CD14-positive monocyte (primary cell): ENCODE data around the gene AKAP9. TPM values are rescaled to one million over a fixed set of nuclear protein-coding genes. Genes with fewer than 3 reads are reported as not detected.

Experiments used
- DNase-seq, 3 donors: peaks; one replicate each; pipeline ENCODE4 v3.0.0-alpha.2; 2011 to 2022
- H2AFZ ChIP-seq: 2 replicates; pipeline ENCODE4 v1.6.0; 2012; ENCODE audit warnings: mild to moderate bottlenecking, low read depth, low read length, inconsistent platforms; ENCODE audit not compliant: insufficient read depth, poor library complexity, severe bottlenecking
- H3K27ac ChIP-seq, 2 donors: 1 replicate in 1 of 2; 2 replicates in 1 of 2; pipeline ENCODE4 v1.5.1; 2012 to 2013; ENCODE audit warnings: low read length in 2 of 2, control low read depth in 1 of 2, inconsistent platforms in 1 of 2, low read depth in 1 of 2, mild to moderate bottlenecking in 1 of 2
- H3K27me3 ChIP-seq, 2 donors: one replicate each; pipeline versions ENCODE4 v1.6.0 to v1.6.1; 2011 to 2013; ENCODE audit warnings: low read length in 2 of 2; ENCODE audit not compliant: control insufficient read depth in 2 of 2, insufficient read depth in 2 of 2
- H3K36me3 ChIP-seq, 2 donors: replicated peaks in 1 of 2; 1 replicate in 1 of 2; 2 replicates in 1 of 2; pipeline versions ENCODE4 v1.5.1 to v1.6.1; 2012 to 2013; ENCODE audit warnings: low read length in 2 of 2, control low read depth in 1 of 2, inconsistent platforms in 1 of 2, mild to moderate bottlenecking in 1 of 2; ENCODE audit not compliant: insufficient read depth in 2 of 2, control insufficient read depth in 1 of 2
- H3K4me1 ChIP-seq, 2 donors: 1 replicate in 1 of 2; 2 replicates in 1 of 2; pipeline versions ENCODE4 v1.5.1 to v1.6.1; 2012 to 2013; ENCODE audit warnings: low read length in 2 of 2, control low read depth in 1 of 2, inconsistent platforms in 1 of 2, mild to moderate bottlenecking in 1 of 2, moderate library complexity in 1 of 2; ENCODE audit not compliant: insufficient read depth in 2 of 2, control insufficient read depth in 1 of 2
- H3K4me2 ChIP-seq: replicated peaks from 2 replicates; pipeline ENCODE3; 2012; ENCODE audit warnings: low read length, moderate library complexity, mild to moderate bottlenecking; ENCODE audit not compliant: poor library complexity, severe bottlenecking; ENCODE audit errors: extremely low read depth
- H3K4me3 ChIP-seq, 3 experiments: fragments of 200-600 bp in 1 of 3; sonication (generic) in 1 of 3; replicated peaks in 1 of 3; 1 replicate in 2 of 3; 2 replicates in 1 of 3; pipeline ENCODE4 v1.5.1; 2011 to 2013; ENCODE audit warnings: low read length in 3 of 3, mild to moderate bottlenecking in 3 of 3, control low read depth in 2 of 3, low read depth in 2 of 3, inconsistent platforms in 1 of 3, moderate library complexity in 1 of 3
- H3K79me2 ChIP-seq: 2 replicates; pipeline ENCODE4 v1.6.0; 2012; ENCODE audit warnings: mild to moderate bottlenecking, control low read depth, inconsistent platforms, low read length, moderate library complexity; ENCODE audit not compliant: insufficient read depth
- H3K9ac ChIP-seq: 2 replicates; pipeline ENCODE4 v1.6.0; 2017; ENCODE audit warnings: low read length, mild to moderate bottlenecking; ENCODE audit not compliant: insufficient read depth, poor library complexity, severe bottlenecking
- H3K9me3 ChIP-seq, 2 donors: replicated peaks in 1 of 2; 1 replicate in 1 of 2; 2 replicates in 1 of 2; pipeline versions ENCODE4 v1.5.1 to v1.6.1; 2012 to 2013; ENCODE audit warnings: low read length in 2 of 2, control low read depth in 1 of 2; ENCODE audit not compliant: control insufficient read depth in 1 of 2, insufficient read depth in 1 of 2
- H4K20me1 ChIP-seq: 2 replicates; pipeline ENCODE4 v1.6.0; 2012; ENCODE audit warnings: mild to moderate bottlenecking, low read length, control low read depth, moderate library complexity; ENCODE audit not compliant: insufficient read depth
- H3K27ac Mint-ChIP-seq, 7 donors: one replicate each; pipeline ENCODE4 v1.8.0; 2020; ENCODE audit warnings: mild to moderate bottlenecking in 7 of 7, mixed read lengths in 7 of 7, moderate library complexity in 6 of 7, inconsistent platforms in 2 of 7
- H3K27me3 Mint-ChIP-seq, 3 donors: one replicate each; pipeline ENCODE4 v1.8.0; 2021 to 2022; ENCODE audit warnings: low read depth in 3 of 3, mild to moderate bottlenecking in 3 of 3, mixed read lengths in 3 of 3, moderate library complexity in 3 of 3, inconsistent platforms in 1 of 3
- H3K36me3 Mint-ChIP-seq, 2 donors: one replicate each; pipeline ENCODE4 v1.8.0; 2020; ENCODE audit warnings: mixed read lengths in 2 of 2, inconsistent platforms in 1 of 2, mild to moderate bottlenecking in 1 of 2
- H3K4me1 Mint-ChIP-seq: one replicate; pipeline ENCODE4 v1.8.0; 2020; ENCODE audit warnings: mild to moderate bottlenecking, mixed read lengths
- H3K4me3 Mint-ChIP-seq, 2 donors: one replicate each; pipeline ENCODE4 v1.8.0; 2020; ENCODE audit warnings: mild to moderate bottlenecking in 2 of 2, mixed read lengths in 2 of 2, moderate library complexity in 1 of 2
- H3K9me3 Mint-ChIP-seq, 7 donors: one replicate each; pipeline ENCODE4 v1.8.0; 2020 to 2022; ENCODE audit warnings: mixed read lengths in 7 of 7, mild to moderate bottlenecking in 6 of 7, moderate library complexity in 6 of 7, inconsistent platforms in 2 of 7
- CTCF ChIP-seq: fragments of 200-600 bp; IDR thresholded peaks from one replicate; pipeline ENCODE4 v1.8.0; 2022; ENCODE audit warnings: antibody characterized with exemption, mild to moderate bottlenecking
- WGBS: methylation state at CpG from one replicate; pipeline ENCODE4 v1.1.5; 2013; ENCODE audit warnings: missing lambda C conversion rate; ENCODE audit not compliant: insufficient coverage; 5-methylcytosine and 5-hydroxymethylcytosine counted together
- intact Hi-C, 2 donors: fragments of 100-400 bp; cut with micrococcal nuclease; formaldehyde crosslinking; loops; one replicate each; pipeline versions ENCODE4 v1.15.0 to v1.15.1; 2023
- polyA plus RNA-seq, 3 donors: library from polyadenylated mRNA; depleted of rRNA in 1 of 3; unstranded in 2 of 3; stranded (reverse) in 1 of 3; fragments of 300-500 nt in 2 of 3; fragments of >200 nt in 1 of 3; fragmentation: Illumina TruSeq in 2 of 3; gene quantifications; 1 replicate in 2 of 3; 2 replicates in 1 of 3; pipeline ENCODE4 v1.2.3, GENCODE V29; 2012 to 2021

The AKAP9 gene
- polyA plus RNA-seq, 3 donors: 1.5 to 23.3 (median 7.3) TPM

GRCh38 chr7:92072121-92072520, 131.5 kb downstream of the AKAP9 start:
- Histone ChIP-seq H3K27me3 (no peaks in the 10 kb centered on the region), H3K9ac (no peak overlapping the region), H3K9me3 (no peaks in the 10 kb centered on the region), H3K27ac (no peak overlapping the region), H3K4me1 (no peaks in the 10 kb centered on the region), H3K4me2 (no peak overlapping the region), H3K36me3 (peaks cover 30 to 74% of the 10 kb centered on the region in 2 donors), H3K79me2 (no peaks in the 10 kb centered on the region), H4K20me1 (no peaks in the 10 kb centered on the region), H2AFZ (no peak overlapping the region), H3K4me3 (no peak overlapping the region)
- no peaks in the 10 kb centered on the region for H3K4me1 Mint-ChIP-seq
- DNase-seq: no peak
- no peak overlapping the region for H3K27ac Mint-ChIP-seq
- intact Hi-C loops: no loop called here
- no peak for TF ChIP-seq CTCF
- H3K36me3 Mint-ChIP-seq: peaks cover 50 to 67% of the 10 kb centered on the region in 2 donors
- WGBS: no CpG with 5 or more reads among the region's 1 CpG
- no peaks in the 10 kb centered on the region for H3K9me3 Mint-ChIP-seq
- peaks cover 0 to 1% (median 0%) of the 10 kb centered on the region in 3 donors for H3K27me3 Mint-ChIP-seq
- H3K4me3 Mint-ChIP-seq: no peak overlapping the region

GRCh38 chr7:92072708-92073107, 132.0 kb downstream of the AKAP9 start:
- peaks cover 48 to 66% of the 10 kb centered on the region in 2 donors for H3K36me3 Mint-ChIP-seq
- Histone ChIP-seq H3K4me3 (no peak overlapping the region), H3K4me1 (no peaks in the 10 kb centered on the region), H3K36me3 (peaks cover 30 to 74% of the 10 kb centered on the region in 2 donors), H4K20me1 (no peaks in the 10 kb centered on the region), H3K27ac (no peak overlapping the region), H2AFZ (no peak overlapping the region), H3K4me2 (no peak overlapping the region), H3K27me3 (no peaks in the 10 kb centered on the region), H3K9ac (no peak overlapping the region), H3K9me3 (no peaks in the 10 kb centered on the region), H3K79me2 (no peaks in the 10 kb centered on the region)
- H3K27me3 Mint-ChIP-seq: peaks cover 0 to 1% (median 0%) of the 10 kb centered on the region in 3 donors
- no CpG with 5 or more reads among the region's 3 CpGs for WGBS
- no peaks in the 10 kb centered on the region for H3K4me1 Mint-ChIP-seq
- DNase-seq: no peak
- intact Hi-C loops: no loop called here
- H3K9me3 Mint-ChIP-seq: no peaks in the 10 kb centered on the region
- H3K27ac Mint-ChIP-seq: no peak overlapping the region
- no peak for TF ChIP-seq CTCF
- H3K4me3 Mint-ChIP-seq: no peak overlapping the region
